OCI-LY7 (cell line): ENCODE results near the gene BTF3. TPM values are rescaled to one million over a fixed set of nuclear protein-coding genes. Genes with fewer than 3 reads are reported as not detected.

ENCODE experiments used
- BruUV-seq: library from RNA; stranded (reverse); fragments of 400-500 nt; replicated peaks from 2 replicates; lab custom pipeline; 2021; lab: Mats Ljungman, UMichigan
- CTCF ChIA-PET: fragments of 300-600 bp; sonication (Branson Sonifier 250); formaldehyde crosslinking; loops from one replicate; lab custom pipeline; 2022; ENCODE audit warnings: antibody characterized with exemption; ENCODE audit not compliant: unreplicated experiment; lab: Charles Lee
- POLR2A ChIA-PET: fragments of 300-600 bp; sonication (Branson Sonifier 250); formaldehyde crosslinking; loops from one replicate; lab custom pipeline; 2022; ENCODE audit warnings: antibody characterized with exemption; lab: Charles Lee
- DNase-seq: peaks from one replicate; pipeline ENCODE4 v3.0.0-alpha.2; 2015; ENCODE audit warnings: low spot score
- H2AFZ ChIP-seq: fragments of 200-600 bp; sonication (generic), shearing (Covaris generic); 2 replicates; pipeline ENCODE4 v1.6.1; 2014; ENCODE audit warnings: mild to moderate bottlenecking, antibody characterized with exemption, low read length, moderate library complexity
- H3K27ac ChIP-seq: fragments of 200-600 bp; sonication (generic); 2 replicates; pipeline ENCODE4 v1.5.1; 2014; ENCODE audit warnings: mixed run types, low read depth, mild to moderate bottlenecking, moderate library complexity, low read length, inconsistent platforms; ENCODE audit not compliant: poor library complexity, severe bottlenecking
- H3K36me3 ChIP-seq: fragments of 200-600 bp; sonication (generic); 2 replicates; pipeline ENCODE4 v1.6.1; 2014; ENCODE audit warnings: mild to moderate bottlenecking, antibody characterized with exemption, low read length, moderate library complexity, mixed read lengths; ENCODE audit not compliant: insufficient read depth
- H3K4me1 ChIP-seq: fragments of 200-600 bp; sonication (generic); 2 replicates; pipeline ENCODE4 v1.5.1; 2014; ENCODE audit warnings: mild to moderate bottlenecking, low read length; ENCODE audit not compliant: insufficient read depth, poor library complexity, severe bottlenecking
- H3K4me2 ChIP-seq: fragments of 200-600 bp; sonication (generic); 2 replicates; pipeline ENCODE4 v1.6.1; 2014; ENCODE audit warnings: mild to moderate bottlenecking, low read length
- H3K4me3 ChIP-seq: fragments of 200-600 bp; sonication (generic); 2 replicates; pipeline ENCODE4 v1.5.1; 2014; ENCODE audit warnings: mild to moderate bottlenecking, low read depth, low read length; ENCODE audit not compliant: poor library complexity, severe bottlenecking
- H3K79me2 ChIP-seq: fragments of 200-600 bp; sonication (generic); 2 replicates; pipeline ENCODE4 v1.6.1; 2016; ENCODE audit warnings: low read depth, mild to moderate bottlenecking, low read length, moderate library complexity, mixed read lengths; ENCODE audit not compliant: insufficient read depth
- H3K9me2 ChIP-seq: fragments of 200-600 bp; sonication (generic); 2 replicates; pipeline ENCODE4 v1.6.1; 2016; ENCODE audit warnings: mild to moderate bottlenecking, low read length, mixed read lengths; ENCODE audit not compliant: insufficient read depth
- H3K9me3 ChIP-seq: fragments of 200-600 bp; sonication (generic); 2 replicates; pipeline ENCODE4 v1.6.1; 2014; ENCODE audit warnings: mild to moderate bottlenecking, mixed run types, low read length, mixed read lengths
- H4K20me1 ChIP-seq: fragments of 200-600 bp; sonication (generic); 2 replicates; pipeline ENCODE4 v1.6.1; 2014; ENCODE audit warnings: mild to moderate bottlenecking, antibody characterized with exemption, low read length, moderate library complexity, mixed read lengths; ENCODE audit not compliant: insufficient read depth
- CTCF ChIP-seq: fragments of 200-600 bp; sonication (generic); conservative IDR thresholded peaks from 2 replicates; pipeline ENCODE4 v1.5.1; 2014; ENCODE audit warnings: mild to moderate bottlenecking, antibody characterized with exemption, low read length, moderate library complexity, mixed read lengths
- EZH2phosphoT487 ChIP-seq: fragments of 200-600 bp; sonication (generic); IDR thresholded peaks from 2 replicates; pipeline ENCODE4 v1.6.1; 2018; ENCODE audit warnings: low read depth, borderline replicate concordance, mild to moderate bottlenecking, mixed run types, antibody characterized with exemption, low read length, moderate library complexity, mixed read lengths
- intact Hi-C: fragments of 100-400 bp; cut with micrococcal nuclease; formaldehyde crosslinking; loops from one replicate; pipeline ENCODE4 v1.10.0; 2022; ENCODE audit not compliant: unreplicated experiment
- total RNA-seq, 2 experiments: library from RNA; depleted of rRNA in 1 of 2; stranded (reverse); fragments of >200 nt in 1 of 2; shearing (Covaris generic) in 1 of 2; gene quantifications; 2 replicates each; pipeline ENCODE4 v1.2.3, GENCODE V29; 2014 to 2022

BTF3 gene
- total RNA-seq, 2 experiments from 2014 or later = 350 to 736 TPM

GRCh38 chr5:73542020-73542419 is 43.8 kb downstream of the BTF3 start:
- Histone ChIP-seq H3K4me3 (no peak overlapping the region), H3K4me2 (no peak overlapping the region), H3K36me3 (no peaks in the 10 kb centered on the region), H3K79me2 (no peaks in the 10 kb centered on the region), H3K4me1 (no peaks in the 10 kb centered on the region), H2AFZ (no peak overlapping the region), H3K9me3 (no peaks in the 10 kb centered on the region), H3K27ac (no peak overlapping the region), H4K20me1 (no peaks in the 10 kb centered on the region), H3K9me2 (no peaks in the 10 kb centered on the region)
- ChIA-PET CTCF (no interaction called here), POLR2A (interaction anchor here (0.6 kb wide), 1 partner anchor 136 kb away, joined by 3 read pairs; no protein-coding TSS in a partner anchor)
- intact Hi-C loops = no loop called here
- TF ChIP-seq EZH2phosphoT487 = no peak
- no peak for TF ChIP-seq CTCF
- DNase-seq = no peak
- BruUV-seq = no TSS peak

GRCh38 chr5:73544429-73545402 is 46.5 kb downstream of the BTF3 start:
- no peaks in the 10 kb centered on the region for H3K4me1 ChIP-seq
- H3K27ac ChIP-seq = no peak overlapping the region
- TF ChIP-seq EZH2phosphoT487 = no peak
- TF ChIP-seq CTCF = no peak
- no peak for DNase-seq
- no peaks in the 10 kb centered on the region for H3K79me2 ChIP-seq
- intact Hi-C loops = no loop called here
- no peaks in the 10 kb centered on the region for H3K36me3 ChIP-seq
- H3K9me3 ChIP-seq = no peaks in the 10 kb centered on the region
- no peak overlapping the region for H3K4me3 ChIP-seq
- BruUV-seq = no TSS peak
- H3K9me2 ChIP-seq = no peaks in the 10 kb centered on the region
- no peak overlapping the region for H2AFZ ChIP-seq
- no peak overlapping the region for H3K4me2 ChIP-seq
- ChIA-PET POLR2A (interaction anchor here (0.6 to 1.2 kb wide), 2 partner anchors 48 to 539 kb away, joined by 3 read pairs; no protein-coding TSS in a partner anchor), CTCF (no interaction called here)
- H4K20me1 ChIP-seq = no peaks in the 10 kb centered on the region

GRCh38 chr5:73545403-73545779 is 47.1 kb downstream of the BTF3 start:
- Histone ChIP-seq H4K20me1 (no peaks in the 10 kb centered on the region), H2AFZ (no peak overlapping the region), H3K27ac (no peak overlapping the region), H3K4me3 (no peak overlapping the region), H3K9me2 (no peaks in the 10 kb centered on the region), H3K4me1 (no peaks in the 10 kb centered on the region), H3K4me2 (no peak overlapping the region), H3K36me3 (no peaks in the 10 kb centered on the region), H3K9me3 (no peaks in the 10 kb centered on the region), H3K79me2 (no peaks in the 10 kb centered on the region)
- no peak for TF ChIP-seq CTCF
- TF ChIP-seq EZH2phosphoT487 = no peak
- DNase-seq = no peak
- intact Hi-C loops = no loop called here
- ChIA-PET POLR2A (interaction anchor here (0.6 to 0.7 kb wide), 2 partner anchors 224 to 321 kb away, joined by 3 to 9 read pairs; no protein-coding TSS in a partner anchor), CTCF (no interaction called here)
- BruUV-seq = no TSS peak
